K562 (cell line): ENCODE data around the gene ADD2.

ENCODE experiments used
- BRD4 ChIP-seq: fragments of 200-600 bp; sonication (generic); IDR thresholded peaks from 2 replicates; pipeline ENCODE4 v1.6.1; 2017; ENCODE audit warnings: inconsistent platforms
- DDX20 ChIP-seq: fragments of 450-650 bp; IDR thresholded peaks from 2 replicates; pipeline ENCODE4 v1.6.1; 2016; ENCODE audit warnings: missing genetic modification characterization, low read depth, mild to moderate bottlenecking, missing compliant biosample characterization, moderate library complexity
- EP400 ChIP-seq: fragments of 450-650 bp; IDR thresholded peaks from 2 replicates; pipeline ENCODE4 v1.6.1; 2017; ENCODE audit warnings: antibody characterized with exemption, mild to moderate bottlenecking, moderate library complexity
- ESRRB ChIP-seq: fragments of 250-450 bp; sonication (Bioruptor Pico); IDR thresholded peaks from 2 replicates; pipeline ENCODE4 v1.5.0; 2020; ENCODE audit warnings: mild to moderate bottlenecking, moderate library complexity, borderline replicate concordance
- EZH2 ChIP-seq: IDR thresholded peaks from 2 replicates; pipeline ENCODE4 v1.6.1; 2012; ENCODE audit warnings: low read depth, mild to moderate bottlenecking, inconsistent platforms, low read length, borderline replicate concordance
- FOS ChIP-seq: IDR thresholded peaks from 3 replicates; pipeline ENCODE4 v1.6.1; 2011; ENCODE audit not compliant: insufficient read length; ENCODE audit errors: extremely low read depth
- NCOA1 ChIP-seq: fragments of 450-650 bp; IDR thresholded peaks from 2 replicates; pipeline ENCODE4 v1.6.1; 2016; ENCODE audit warnings: low read depth
- RAD21 ChIP-seq, 2 experiments: fragments of 250-450 bp in 1 of 2; fragments of 450-650 bp in 1 of 2; sonication (Bioruptor Pico) in 1 of 2; formaldehyde crosslinking in 1 of 2; IDR thresholded peaks in 1 of 2; conservative IDR thresholded peaks in 1 of 2; 2 replicates each; pipeline versions ENCODE4 v1.4.0 to v1.8.0; 2020 to 2022; ENCODE audit warnings: mild to moderate bottlenecking in 2 of 2, moderate library complexity in 1 of 2
- ZNF316 ChIP-seq: fragments of 450-650 bp; IDR thresholded peaks from 2 replicates; pipeline ENCODE4 v1.6.1; 2016
- TF ChIP-seq, protein P1 (sequence below), 2 experiments: fragments of 450-650 bp in 1 of 2; sonication (generic) in 1 of 2; formaldehyde crosslinking in 1 of 2; IDR thresholded peaks in 1 of 2; conservative IDR thresholded peaks in 1 of 2; 2 replicates each; pipeline versions ENCODE4 v1.6.1 to v1.8.1; 2016 to 2023; ENCODE audit warnings: mild to moderate bottlenecking in 2 of 2, moderate library complexity in 2 of 2, inconsistent platforms in 1 of 2, missing genetic modification reagents in 1 of 2
- TF ChIP-seq, protein P2 (sequence below): sonication (generic); formaldehyde crosslinking; IDR thresholded peaks from 2 replicates; pipeline ENCODE4 v1.9.0; 2022; ENCODE audit warnings: mild to moderate bottlenecking, missing genetic modification reagents
- TF ChIP-seq, protein P3 (sequence below), 3 experiments: IDR thresholded peaks in 2 of 3; conservative IDR thresholded peaks in 1 of 3; 2 replicates each; pipeline ENCODE4 v1.5.1; 2011 to 2012; ENCODE audit warnings: low read length in 3 of 3, mild to moderate bottlenecking in 3 of 3, control low read depth in 2 of 3, improper control_type of control experiment in 1 of 3, inconsistent platforms in 1 of 3, low read depth in 1 of 3, mixed read lengths in 1 of 3, moderate library complexity in 1 of 3; ENCODE audit not compliant: insufficient read depth in 2 of 3
- TF ChIP-seq, protein P4 (sequence below): fragments of 200-600 bp; sonication (generic); IDR thresholded peaks from one replicate; pipeline ENCODE4 v1.6.1; 2012; ENCODE audit warnings: mild to moderate bottlenecking, low read depth, low read length, inconsistent platforms

DNA sequence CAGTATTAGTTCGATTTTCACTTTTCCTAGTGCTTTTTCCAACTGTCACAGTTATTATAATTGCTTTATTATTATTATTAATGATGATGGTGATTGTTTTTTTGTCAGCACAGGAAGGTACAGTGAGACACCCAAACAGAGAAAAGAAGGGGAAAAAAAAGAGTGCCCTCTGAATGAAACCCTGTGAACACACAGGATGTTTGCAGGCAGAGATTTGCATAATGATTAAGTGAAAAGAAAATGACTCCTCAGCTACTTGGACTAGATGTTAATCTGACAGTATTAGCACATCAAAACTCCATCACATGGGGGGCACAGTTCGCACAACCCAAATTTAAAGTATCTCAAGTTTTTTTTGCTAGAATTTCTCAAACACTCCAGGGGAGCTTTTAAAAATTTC is 32.9 kb downstream of the ADD2 start:
- TF ChIP-seq, protein P1, sequence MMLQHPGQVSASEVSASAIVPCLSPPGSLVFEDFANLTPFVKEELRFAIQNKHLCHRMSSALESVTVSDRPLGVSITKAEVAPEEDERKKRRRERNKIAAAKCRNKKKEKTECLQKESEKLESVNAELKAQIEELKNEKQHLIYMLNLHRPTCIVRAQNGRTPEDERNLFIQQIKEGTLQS (IDR thresholded peaks at IDR 0.05), result no peak
- TF ChIP-seq, protein P1 (CRISPR knock-in tag; conservative IDR thresholded peaks at IDR 0.05), result no peak
- TF ChIP-seq ZNF316 (no peak), EP400 (no peak), ESRRB (CRISPR knock-in tag) (no peak), NCOA1 (no peak), FOS (no peak), BRD4 (no peak), RAD21 (CRISPR knock-in tag; conservative IDR thresholded peaks at IDR 0.05 in 1 of 2, IDR thresholded peaks at IDR 0.05 in 1 of 2) (no peak), DDX20 (tag) (no peak), EZH2 (no peak)
- TF ChIP-seq, protein P2, sequence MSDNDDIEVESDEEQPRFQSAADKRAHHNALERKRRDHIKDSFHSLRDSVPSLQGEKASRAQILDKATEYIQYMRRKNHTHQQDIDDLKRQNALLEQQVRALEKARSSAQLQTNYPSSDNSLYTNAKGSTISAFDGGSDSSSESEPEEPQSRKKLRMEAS (CRISPR knock-in tag), result no peak
- TF ChIP-seq, protein P3, sequence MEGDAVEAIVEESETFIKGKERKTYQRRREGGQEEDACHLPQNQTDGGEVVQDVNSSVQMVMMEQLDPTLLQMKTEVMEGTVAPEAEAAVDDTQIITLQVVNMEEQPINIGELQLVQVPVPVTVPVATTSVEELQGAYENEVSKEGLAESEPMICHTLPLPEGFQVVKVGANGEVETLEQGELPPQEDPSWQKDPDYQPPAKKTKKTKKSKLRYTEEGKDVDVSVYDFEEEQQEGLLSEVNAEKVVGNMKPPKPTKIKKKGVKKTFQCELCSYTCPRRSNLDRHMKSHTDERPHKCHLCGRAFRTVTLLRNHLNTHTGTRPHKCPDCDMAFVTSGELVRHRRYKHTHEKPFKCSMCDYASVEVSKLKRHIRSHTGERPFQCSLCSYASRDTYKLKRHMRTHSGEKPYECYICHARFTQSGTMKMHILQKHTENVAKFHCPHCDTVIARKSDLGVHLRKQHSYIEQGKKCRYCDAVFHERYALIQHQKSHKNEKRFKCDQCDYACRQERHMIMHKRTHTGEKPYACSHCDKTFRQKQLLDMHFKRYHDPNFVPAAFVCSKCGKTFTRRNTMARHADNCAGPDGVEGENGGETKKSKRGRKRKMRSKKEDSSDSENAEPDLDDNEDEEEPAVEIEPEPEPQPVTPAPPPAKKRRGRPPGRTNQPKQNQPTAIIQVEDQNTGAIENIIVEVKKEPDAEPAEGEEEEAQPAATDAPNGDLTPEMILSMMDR (IDR thresholded peaks at IDR 0.05 in 2 of 3, conservative IDR thresholded peaks at IDR 0.05 in 1 of 3; ENCODE audit: insufficient read depth in 2 of 3, low read depth in 1 of 3, low read length in 3 of 3), result no peak
- TF ChIP-seq, protein P4, sequence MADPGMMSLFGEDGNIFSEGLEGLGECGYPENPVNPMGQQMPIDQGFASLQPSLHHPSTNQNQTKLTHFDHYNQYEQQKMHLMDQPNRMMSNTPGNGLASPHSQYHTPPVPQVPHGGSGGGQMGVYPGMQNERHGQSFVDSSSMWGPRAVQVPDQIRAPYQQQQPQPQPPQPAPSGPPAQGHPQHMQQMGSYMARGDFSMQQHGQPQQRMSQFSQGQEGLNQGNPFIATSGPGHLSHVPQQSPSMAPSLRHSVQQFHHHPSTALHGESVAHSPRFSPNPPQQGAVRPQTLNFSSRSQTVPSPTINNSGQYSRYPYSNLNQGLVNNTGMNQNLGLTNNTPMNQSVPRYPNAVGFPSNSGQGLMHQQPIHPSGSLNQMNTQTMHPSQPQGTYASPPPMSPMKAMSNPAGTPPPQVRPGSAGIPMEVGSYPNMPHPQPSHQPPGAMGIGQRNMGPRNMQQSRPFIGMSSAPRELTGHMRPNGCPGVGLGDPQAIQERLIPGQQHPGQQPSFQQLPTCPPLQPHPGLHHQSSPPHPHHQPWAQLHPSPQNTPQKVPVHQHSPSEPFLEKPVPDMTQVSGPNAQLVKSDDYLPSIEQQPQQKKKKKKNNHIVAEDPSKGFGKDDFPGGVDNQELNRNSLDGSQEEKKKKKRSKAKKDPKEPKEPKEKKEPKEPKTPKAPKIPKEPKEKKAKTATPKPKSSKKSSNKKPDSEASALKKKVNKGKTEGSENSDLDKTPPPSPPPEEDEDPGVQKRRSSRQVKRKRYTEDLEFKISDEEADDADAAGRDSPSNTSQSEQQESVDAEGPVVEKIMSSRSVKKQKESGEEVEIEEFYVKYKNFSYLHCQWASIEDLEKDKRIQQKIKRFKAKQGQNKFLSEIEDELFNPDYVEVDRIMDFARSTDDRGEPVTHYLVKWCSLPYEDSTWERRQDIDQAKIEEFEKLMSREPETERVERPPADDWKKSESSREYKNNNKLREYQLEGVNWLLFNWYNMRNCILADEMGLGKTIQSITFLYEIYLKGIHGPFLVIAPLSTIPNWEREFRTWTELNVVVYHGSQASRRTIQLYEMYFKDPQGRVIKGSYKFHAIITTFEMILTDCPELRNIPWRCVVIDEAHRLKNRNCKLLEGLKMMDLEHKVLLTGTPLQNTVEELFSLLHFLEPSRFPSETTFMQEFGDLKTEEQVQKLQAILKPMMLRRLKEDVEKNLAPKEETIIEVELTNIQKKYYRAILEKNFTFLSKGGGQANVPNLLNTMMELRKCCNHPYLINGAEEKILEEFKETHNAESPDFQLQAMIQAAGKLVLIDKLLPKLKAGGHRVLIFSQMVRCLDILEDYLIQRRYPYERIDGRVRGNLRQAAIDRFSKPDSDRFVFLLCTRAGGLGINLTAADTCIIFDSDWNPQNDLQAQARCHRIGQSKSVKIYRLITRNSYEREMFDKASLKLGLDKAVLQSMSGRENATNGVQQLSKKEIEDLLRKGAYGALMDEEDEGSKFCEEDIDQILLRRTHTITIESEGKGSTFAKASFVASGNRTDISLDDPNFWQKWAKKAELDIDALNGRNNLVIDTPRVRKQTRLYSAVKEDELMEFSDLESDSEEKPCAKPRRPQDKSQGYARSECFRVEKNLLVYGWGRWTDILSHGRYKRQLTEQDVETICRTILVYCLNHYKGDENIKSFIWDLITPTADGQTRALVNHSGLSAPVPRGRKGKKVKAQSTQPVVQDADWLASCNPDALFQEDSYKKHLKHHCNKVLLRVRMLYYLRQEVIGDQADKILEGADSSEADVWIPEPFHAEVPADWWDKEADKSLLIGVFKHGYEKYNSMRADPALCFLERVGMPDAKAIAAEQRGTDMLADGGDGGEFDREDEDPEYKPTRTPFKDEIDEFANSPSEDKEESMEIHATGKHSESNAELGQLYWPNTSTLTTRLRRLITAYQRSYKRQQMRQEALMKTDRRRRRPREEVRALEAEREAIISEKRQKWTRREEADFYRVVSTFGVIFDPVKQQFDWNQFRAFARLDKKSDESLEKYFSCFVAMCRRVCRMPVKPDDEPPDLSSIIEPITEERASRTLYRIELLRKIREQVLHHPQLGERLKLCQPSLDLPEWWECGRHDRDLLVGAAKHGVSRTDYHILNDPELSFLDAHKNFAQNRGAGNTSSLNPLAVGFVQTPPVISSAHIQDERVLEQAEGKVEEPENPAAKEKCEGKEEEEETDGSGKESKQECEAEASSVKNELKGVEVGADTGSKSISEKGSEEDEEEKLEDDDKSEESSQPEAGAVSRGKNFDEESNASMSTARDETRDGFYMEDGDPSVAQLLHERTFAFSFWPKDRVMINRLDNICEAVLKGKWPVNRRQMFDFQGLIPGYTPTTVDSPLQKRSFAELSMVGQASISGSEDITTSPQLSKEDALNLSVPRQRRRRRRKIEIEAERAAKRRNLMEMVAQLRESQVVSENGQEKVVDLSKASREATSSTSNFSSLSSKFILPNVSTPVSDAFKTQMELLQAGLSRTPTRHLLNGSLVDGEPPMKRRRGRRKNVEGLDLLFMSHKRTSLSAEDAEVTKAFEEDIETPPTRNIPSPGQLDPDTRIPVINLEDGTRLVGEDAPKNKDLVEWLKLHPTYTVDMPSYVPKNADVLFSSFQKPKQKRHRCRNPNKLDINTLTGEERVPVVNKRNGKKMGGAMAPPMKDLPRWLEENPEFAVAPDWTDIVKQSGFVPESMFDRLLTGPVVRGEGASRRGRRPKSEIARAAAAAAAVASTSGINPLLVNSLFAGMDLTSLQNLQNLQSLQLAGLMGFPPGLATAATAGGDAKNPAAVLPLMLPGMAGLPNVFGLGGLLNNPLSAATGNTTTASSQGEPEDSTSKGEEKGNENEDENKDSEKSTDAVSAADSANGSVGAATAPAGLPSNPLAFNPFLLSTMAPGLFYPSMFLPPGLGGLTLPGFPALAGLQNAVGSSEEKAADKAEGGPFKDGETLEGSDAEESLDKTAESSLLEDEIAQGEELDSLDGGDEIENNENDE, result no peak
